ENCODE measurements around the gene PBX1.

The PBX1 gene

DNA sequence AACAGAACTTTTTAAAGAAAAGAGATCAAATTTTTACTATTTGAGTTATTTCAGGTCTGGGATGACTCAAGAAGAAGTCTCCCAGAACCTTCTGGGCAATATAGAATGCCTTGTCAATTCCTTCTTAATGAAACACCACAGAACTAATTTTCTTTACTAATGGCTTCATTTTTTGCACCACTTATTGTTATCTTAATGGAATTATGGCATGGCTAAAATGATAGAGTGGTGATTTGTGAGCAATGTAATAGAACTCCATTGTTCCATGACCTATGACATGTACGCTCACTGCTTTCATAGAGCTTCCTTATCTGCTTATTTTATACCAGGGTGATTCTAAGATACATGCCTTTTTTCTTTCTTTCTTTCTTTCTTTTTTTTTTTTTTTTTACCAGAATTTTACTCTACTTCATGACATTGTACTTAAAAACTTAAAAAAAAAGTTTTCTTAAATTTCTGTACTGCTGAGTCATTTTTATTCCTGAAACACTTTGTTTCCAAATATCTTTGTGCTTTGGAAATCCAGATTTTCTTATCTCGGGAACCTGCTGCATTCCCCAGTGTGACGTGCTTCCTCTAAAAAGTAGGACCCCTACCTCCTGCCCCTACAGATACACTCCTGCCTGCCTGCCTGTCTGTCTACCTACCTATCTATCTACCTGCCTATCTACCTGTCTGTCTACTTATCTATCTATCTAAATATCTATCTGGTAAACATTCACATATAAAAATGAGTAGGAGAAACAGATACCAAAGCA is 284.9 kb downstream of the PBX1 start:
- TF ChIP-seq POLR2AphosphoS5 (IDR thresholded peaks at IDR 0.05; ENCODE audit: low read depth, low read length) (no peak), TAF1 (IDR thresholded peaks at IDR 0.05; ENCODE audit: borderline replicate concordance, insufficient read depth, low read length) (no peak), FOXP2 (optimal IDR thresholded peaks at IDR 0.05; ENCODE audit: borderline replicate concordance, extremely low read depth, extremely low read length, insufficient read depth) (no peak), SIN3A (IDR thresholded peaks at IDR 0.05; ENCODE audit: borderline replicate concordance, insufficient read depth, low read length) (no peak)
- TF ChIP-seq, protein P1, sequence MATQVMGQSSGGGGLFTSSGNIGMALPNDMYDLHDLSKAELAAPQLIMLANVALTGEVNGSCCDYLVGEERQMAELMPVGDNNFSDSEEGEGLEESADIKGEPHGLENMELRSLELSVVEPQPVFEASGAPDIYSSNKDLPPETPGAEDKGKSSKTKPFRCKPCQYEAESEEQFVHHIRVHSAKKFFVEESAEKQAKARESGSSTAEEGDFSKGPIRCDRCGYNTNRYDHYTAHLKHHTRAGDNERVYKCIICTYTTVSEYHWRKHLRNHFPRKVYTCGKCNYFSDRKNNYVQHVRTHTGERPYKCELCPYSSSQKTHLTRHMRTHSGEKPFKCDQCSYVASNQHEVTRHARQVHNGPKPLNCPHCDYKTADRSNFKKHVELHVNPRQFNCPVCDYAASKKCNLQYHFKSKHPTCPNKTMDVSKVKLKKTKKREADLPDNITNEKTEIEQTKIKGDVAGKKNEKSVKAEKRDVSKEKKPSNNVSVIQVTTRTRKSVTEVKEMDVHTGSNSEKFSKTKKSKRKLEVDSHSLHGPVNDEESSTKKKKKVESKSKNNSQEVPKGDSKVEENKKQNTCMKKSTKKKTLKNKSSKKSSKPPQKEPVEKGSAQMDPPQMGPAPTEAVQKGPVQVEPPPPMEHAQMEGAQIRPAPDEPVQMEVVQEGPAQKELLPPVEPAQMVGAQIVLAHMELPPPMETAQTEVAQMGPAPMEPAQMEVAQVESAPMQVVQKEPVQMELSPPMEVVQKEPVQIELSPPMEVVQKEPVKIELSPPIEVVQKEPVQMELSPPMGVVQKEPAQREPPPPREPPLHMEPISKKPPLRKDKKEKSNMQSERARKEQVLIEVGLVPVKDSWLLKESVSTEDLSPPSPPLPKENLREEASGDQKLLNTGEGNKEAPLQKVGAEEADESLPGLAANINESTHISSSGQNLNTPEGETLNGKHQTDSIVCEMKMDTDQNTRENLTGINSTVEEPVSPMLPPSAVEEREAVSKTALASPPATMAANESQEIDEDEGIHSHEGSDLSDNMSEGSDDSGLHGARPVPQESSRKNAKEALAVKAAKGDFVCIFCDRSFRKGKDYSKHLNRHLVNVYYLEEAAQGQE (IDR thresholded peaks at IDR 0.05; ENCODE audit: insufficient read depth in 1 of 2, low read depth in 2 of 2, low read length in 2 of 2), result no peak

DNA sequence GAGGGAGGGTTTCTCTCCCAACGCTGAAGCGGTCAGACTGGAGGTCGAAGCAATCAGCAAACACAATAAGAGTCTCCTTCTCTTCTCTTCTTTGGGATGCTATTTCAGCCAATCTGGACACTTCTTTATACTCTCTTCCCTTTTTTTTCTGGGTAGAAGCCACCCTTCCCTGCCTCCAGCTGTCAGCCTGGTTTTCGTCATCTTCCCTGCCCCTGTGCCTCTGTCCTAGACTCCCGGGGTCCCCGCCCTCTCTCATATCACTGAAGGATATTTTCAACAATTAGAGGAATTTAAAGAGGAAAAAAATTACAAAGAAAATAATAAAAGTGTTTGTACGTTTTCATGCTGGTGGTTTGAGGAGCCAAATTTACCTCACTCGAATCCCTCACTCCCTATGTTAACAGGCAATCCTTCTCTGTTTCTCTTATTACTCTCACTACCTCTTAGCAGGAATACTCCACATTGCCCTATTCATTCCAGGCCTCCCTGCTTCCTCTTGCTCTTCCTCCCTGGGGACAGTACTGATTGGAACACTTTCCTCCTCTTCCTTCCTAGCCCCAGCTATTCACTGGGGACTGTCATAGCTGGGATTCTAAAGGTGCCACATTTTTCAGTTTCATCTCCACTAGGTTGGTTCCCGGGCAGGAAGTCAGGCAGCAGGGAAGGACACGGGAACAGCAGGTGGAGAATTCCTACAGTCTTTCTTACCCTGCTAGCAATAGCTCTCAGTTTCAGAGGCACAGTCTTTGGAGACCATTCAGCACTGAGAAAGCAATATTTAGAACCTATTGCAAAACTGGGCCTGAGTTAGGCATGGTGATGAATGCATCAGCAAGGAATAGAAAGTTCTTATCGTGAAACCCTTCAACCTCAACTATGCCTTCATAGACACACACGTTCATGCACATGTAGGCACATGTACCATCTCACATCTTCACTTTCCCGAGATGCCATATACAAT is 288.0 kb downstream of the PBX1 start:
- TF ChIP-seq SIN3A (IDR thresholded peaks at IDR 0.05; ENCODE audit: borderline replicate concordance, insufficient read depth, low read length) (no peak), FOXP2 (optimal IDR thresholded peaks at IDR 0.05; ENCODE audit: borderline replicate concordance, extremely low read depth, extremely low read length, insufficient read depth) (no peak), TAF1 (IDR thresholded peaks at IDR 0.05; ENCODE audit: borderline replicate concordance, insufficient read depth, low read length) (no peak), POLR2AphosphoS5 (IDR thresholded peaks at IDR 0.05; ENCODE audit: low read depth, low read length) (no peak)
- TF ChIP-seq, protein P1 (IDR thresholded peaks at IDR 0.05; ENCODE audit: insufficient read depth in 1 of 2, low read depth in 2 of 2, low read length in 2 of 2), result no peak

DNA sequence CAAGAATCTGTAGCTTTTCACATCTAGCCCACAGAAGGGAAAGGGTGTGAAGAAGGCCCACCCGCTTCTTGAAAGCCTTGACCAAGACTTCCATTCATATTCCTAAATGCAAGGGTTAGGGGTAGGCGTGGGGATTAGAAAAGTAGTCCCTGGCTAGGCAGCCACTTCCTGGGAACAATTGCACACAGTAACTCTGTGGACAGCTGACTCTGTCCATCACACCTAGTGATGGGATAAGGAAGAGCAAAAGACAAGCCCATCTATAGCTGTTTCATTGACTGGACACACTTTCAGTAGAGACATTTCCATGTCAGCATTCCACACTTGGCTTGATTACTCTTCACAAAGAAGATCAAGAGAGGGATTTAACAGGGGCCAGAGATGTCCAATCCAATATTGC is 294.2 kb downstream of the PBX1 start:
- no peak for TF ChIP-seq TAF1 (IDR thresholded peaks at IDR 0.05; ENCODE audit: borderline replicate concordance, insufficient read depth, low read length)
- no peak for TF ChIP-seq SIN3A (IDR thresholded peaks at IDR 0.05; ENCODE audit: borderline replicate concordance, insufficient read depth, low read length)
- TF ChIP-seq FOXP2 (optimal IDR thresholded peaks at IDR 0.05; ENCODE audit: borderline replicate concordance, extremely low read depth, extremely low read length, insufficient read depth), result no peak
- TF ChIP-seq, protein P1 (IDR thresholded peaks at IDR 0.05; ENCODE audit: insufficient read depth in 1 of 2, low read depth in 2 of 2, low read length in 2 of 2), result no peak
- TF ChIP-seq POLR2AphosphoS5 (IDR thresholded peaks at IDR 0.05; ENCODE audit: low read depth, low read length), result no peak

DNA sequence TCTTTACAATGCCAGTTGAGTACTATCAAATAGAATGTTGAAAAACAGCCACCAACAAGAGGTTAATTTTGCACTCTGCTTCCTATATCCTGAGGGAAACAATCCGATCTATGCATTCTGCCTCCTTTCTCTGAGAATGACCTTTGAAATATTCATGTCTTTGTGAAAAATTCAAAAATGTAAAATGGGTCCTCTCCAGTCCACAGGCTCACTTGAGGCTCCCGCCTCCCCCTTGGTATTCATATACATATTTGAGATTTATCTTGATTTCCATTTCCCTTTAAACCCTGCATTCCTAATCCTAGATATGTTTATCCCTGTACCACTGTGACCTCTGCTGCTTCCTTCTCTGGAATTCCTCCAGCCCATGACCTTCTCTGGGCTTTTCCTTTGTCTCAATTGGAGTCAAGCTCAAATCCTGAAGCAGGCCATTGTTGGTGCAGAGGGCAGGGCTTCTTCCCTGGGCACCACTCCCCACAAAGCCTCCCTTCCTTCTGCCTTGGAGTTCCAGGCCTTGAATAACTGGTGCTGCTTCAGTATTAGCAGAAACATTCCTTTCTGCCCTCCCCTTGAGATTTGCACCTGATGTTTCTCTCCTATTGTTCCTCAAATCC is 296.8 kb downstream of the PBX1 start:
- TF ChIP-seq POLR2AphosphoS5 (IDR thresholded peaks at IDR 0.05; ENCODE audit: low read depth, low read length), result no peak
- TF ChIP-seq, protein P1 (IDR thresholded peaks at IDR 0.05; ENCODE audit: insufficient read depth in 1 of 2, low read depth in 2 of 2, low read length in 2 of 2), result no peak
